HCT116 (cell line): Measurements from ENCODE around the gene PPP1R37. TPM values are rescaled to one million over a fixed set of nuclear protein-coding genes. Genes with fewer than 3 reads are reported as not detected.

Experiments used
- ATAC-seq: fragments of 200-7000 bp; cut with Tn5 transposase; 2 replicates; pipeline ENCODE4 v1.9.1; 2020; ENCODE audit warnings: mild to moderate bottlenecking, moderate library complexity
- BruUV-seq: library from RNA; stranded (reverse); fragments of 400-500 nt; replicated peaks from 2 replicates; lab custom pipeline; 2021; lab: Mats Ljungman, UMichigan
- CTCF ChIA-PET: fragments of 300-600 bp; sonication (Branson Sonifier 250); formaldehyde crosslinking; loops from one replicate; lab custom pipeline; 2021; ENCODE audit warnings: antibody characterized with exemption; lab: Charles Lee
- POLR2A ChIA-PET: fragments of 300-600, 350-600 bp; sonication (Branson Sonifier 250); formaldehyde crosslinking; loops from one replicate; lab custom pipeline; 2021; ENCODE audit warnings: antibody characterized with exemption; lab: Charles Lee
- RAD21 ChIA-PET, 2 experiments: fragments of 300-600 bp; sonication (Branson Sonifier 250); formaldehyde crosslinking; loops; one replicate each; lab custom pipeline; 2023; ENCODE audit warnings: low total read pairs in 2 of 2; ENCODE audit not compliant: uncharacterized antibody in 2 of 2, unreplicated experiment in 2 of 2, low non-redundant PET in 1 of 2; lab: Charles Lee
- DNase-seq: peaks from one replicate; pipeline ENCODE4 v3.0.0-alpha.2; 2010; ENCODE audit warnings: low read depth, low spot score
- H2AFZ ChIP-seq: fragments of 200-600 bp; shearing (Covaris generic), sonication (generic); 2 replicates; pipeline ENCODE4 v1.6.1; 2017; ENCODE audit warnings: low read depth, mixed run types, mixed read lengths, antibody characterized with exemption, low read length; ENCODE audit not compliant: poor library complexity, severe bottlenecking
- H3K27ac ChIP-seq: 2 replicates; pipeline ENCODE4 v1.5.1; 2012; ENCODE audit warnings: low read depth, low read length
- H3K27me3 ChIP-seq: fragments of 200-600 bp; sonication (generic); 2 replicates; pipeline ENCODE4 v1.6.1; 2016; ENCODE audit warnings: mixed run types, low read length, mixed read lengths; ENCODE audit not compliant: insufficient read depth
- H3K36me3 ChIP-seq, 2 experiments: fragments of 200-500 bp in 1 of 2; fragments of 200-600 bp in 1 of 2; sonication (Bioruptor generic) in 1 of 2; sonication (generic) in 1 of 2; 2 replicates each; pipeline versions ENCODE4 v1.5.1 to v1.6.1; 2014 to 2016; ENCODE audit warnings: low read length in 2 of 2, inconsistent platforms in 1 of 2, mixed read lengths in 1 of 2, mixed run types in 1 of 2; ENCODE audit not compliant: insufficient read depth in 2 of 2, control insufficient read depth in 1 of 2
- H3K4me1 ChIP-seq, 2 experiments: fragments of 200-600 bp in 1 of 2; sonication (generic) in 1 of 2; 2 replicates each; pipeline versions ENCODE4 v1.5.1 to v1.6.1; 2012 to 2017; ENCODE audit warnings: low read length in 2 of 2, inconsistent platforms in 1 of 2, mild to moderate bottlenecking in 1 of 2, mixed read lengths in 1 of 2, mixed run types in 1 of 2, moderate library complexity in 1 of 2; ENCODE audit not compliant: insufficient read depth in 2 of 2, control insufficient read depth in 1 of 2
- H3K4me2 ChIP-seq: fragments of 200-600 bp; sonication (generic); 2 replicates; pipeline ENCODE4 v1.6.1; 2017; ENCODE audit warnings: mixed run types, low read length, mixed read lengths
- H3K4me3 ChIP-seq, 2 experiments: fragments of 200-600 bp in 1 of 2; sonication (generic) in 1 of 2; replicated peaks in 1 of 2; 2 replicates each; pipeline ENCODE4 v1.5.1; 2011 to 2016; ENCODE audit warnings: low read length in 2 of 2, control low read depth in 1 of 2, low read depth in 1 of 2, mild to moderate bottlenecking in 1 of 2, mixed read lengths in 1 of 2, mixed run types in 1 of 2
- H3K79me2 ChIP-seq: fragments of 200-600 bp; sonication (generic); 2 replicates; pipeline ENCODE4 v1.6.1; 2017; ENCODE audit warnings: mild to moderate bottlenecking, mixed run types, low read length, moderate library complexity, mixed read lengths; ENCODE audit not compliant: insufficient read depth
- H3K9ac ChIP-seq: fragments of 200-600 bp; sonication (generic); 2 replicates; pipeline ENCODE4 v1.6.1; 2016; ENCODE audit warnings: low read length, mixed read lengths
- H3K9me2 ChIP-seq: fragments of 200-600 bp; sonication (generic), shearing (Covaris generic); 2 replicates; pipeline ENCODE4 v1.6.1; 2017; ENCODE audit warnings: mixed run types, mild to moderate bottlenecking, moderate library complexity; ENCODE audit not compliant: insufficient read depth
- H3K9me3 ChIP-seq, 2 experiments: fragments of 200-500 bp in 1 of 2; fragments of 200-600 bp in 1 of 2; sonication (Bioruptor generic) in 1 of 2; sonication (generic) in 1 of 2; 2 replicates each; pipeline ENCODE4 v1.6.1; 2014 to 2017; ENCODE audit warnings: low read length in 2 of 2, mixed read lengths in 2 of 2, inconsistent platforms in 1 of 2, low read depth in 1 of 2, mild to moderate bottlenecking in 1 of 2, mixed run types in 1 of 2, moderate library complexity in 1 of 2; ENCODE audit not compliant: control insufficient read depth in 1 of 2, insufficient read depth in 1 of 2
- H4K20me1 ChIP-seq: fragments of 200-600 bp; sonication (generic), shearing (Covaris generic); 2 replicates; pipeline ENCODE4 v1.6.1; 2017; ENCODE audit warnings: mixed run types, mild to moderate bottlenecking, moderate library complexity; ENCODE audit not compliant: insufficient read depth
- ATF3 ChIP-seq: IDR thresholded peaks from 2 replicates; pipeline ENCODE4 v1.6.1; 2012
- CBX3 ChIP-seq: IDR thresholded peaks from 2 replicates; pipeline ENCODE4 v1.6.1; 2012; ENCODE audit warnings: low read depth
- CEBPB ChIP-seq: IDR thresholded peaks from 2 replicates; pipeline ENCODE4 v1.6.1; 2012; ENCODE audit warnings: low read depth
- CTCF ChIP-seq, 3 experiments: fragments of 200-600 bp in 1 of 3; sonication (generic) in 1 of 3; IDR thresholded peaks in 2 of 3; conservative IDR thresholded peaks in 1 of 3; 2 replicates each; pipeline ENCODE4 v1.5.1; 2012 to 2017; ENCODE audit warnings: low read depth in 2 of 3, low read length in 2 of 3, antibody characterized with exemption in 1 of 3, borderline replicate concordance in 1 of 3, control low read depth in 1 of 3, mild to moderate bottlenecking in 1 of 3, mixed read lengths in 1 of 3, mixed run types in 1 of 3, moderate library complexity in 1 of 3; ENCODE audit not compliant: insufficient read depth in 1 of 3
- EGR1 ChIP-seq: IDR thresholded peaks from 2 replicates; pipeline ENCODE4 v1.6.1; 2012; ENCODE audit warnings: low read depth
- ELF1 ChIP-seq: IDR thresholded peaks from 2 replicates; pipeline ENCODE4 v1.6.1; 2012; ENCODE audit warnings: low read depth, borderline replicate concordance
- EZH2 ChIP-seq: fragments of 200-600 bp; sonication (generic); IDR thresholded peaks from 2 replicates; pipeline ENCODE4 v1.6.1; 2017; ENCODE audit warnings: antibody characterized with exemption, mixed run types
- FOSL1 ChIP-seq: IDR thresholded peaks from 2 replicates; pipeline ENCODE4 v1.6.1; 2012; ENCODE audit warnings: low read depth
- SRF ChIP-seq: IDR thresholded peaks from 2 replicates; pipeline ENCODE4 v1.6.1; 2012; ENCODE audit warnings: low read depth
- YY1 ChIP-seq: IDR thresholded peaks from 2 replicates; pipeline ENCODE4 v1.6.1; 2011; ENCODE audit warnings: low read length, low read depth, moderate library complexity, mild to moderate bottlenecking; ENCODE audit not compliant: insufficient replicate concordance; ENCODE audit errors: extremely low read depth
- ZBTB33 ChIP-seq: IDR thresholded peaks from 2 replicates; pipeline ENCODE4 v1.6.1; 2011; ENCODE audit warnings: mild to moderate bottlenecking, low read length, moderate library complexity; ENCODE audit not compliant: insufficient replicate concordance; ENCODE audit errors: extremely low read depth
- ZNF274 ChIP-seq: fragments of 200-500 bp; sonication (Bioruptor generic); IDR thresholded peaks from 2 replicates; pipeline ENCODE4 v1.6.1; 2014; ENCODE audit warnings: mild to moderate bottlenecking, low read depth, low read length, inconsistent platforms
- intact Hi-C: fragments of 100-400 bp; cut with micrococcal nuclease; formaldehyde crosslinking; loops from 2 replicates; pipeline ENCODE4 v1.10.0; 2022
- total RNA-seq: library from RNA; stranded (reverse); gene quantifications from one replicate; pipeline ENCODE4 v1.2.1, GENCODE V29; 2021; ENCODE audit not compliant: unreplicated experiment

PPP1R37 gene
- total RNA-seq, 1 experiment from 2014 or later = 32.7 TPM

DNA sequence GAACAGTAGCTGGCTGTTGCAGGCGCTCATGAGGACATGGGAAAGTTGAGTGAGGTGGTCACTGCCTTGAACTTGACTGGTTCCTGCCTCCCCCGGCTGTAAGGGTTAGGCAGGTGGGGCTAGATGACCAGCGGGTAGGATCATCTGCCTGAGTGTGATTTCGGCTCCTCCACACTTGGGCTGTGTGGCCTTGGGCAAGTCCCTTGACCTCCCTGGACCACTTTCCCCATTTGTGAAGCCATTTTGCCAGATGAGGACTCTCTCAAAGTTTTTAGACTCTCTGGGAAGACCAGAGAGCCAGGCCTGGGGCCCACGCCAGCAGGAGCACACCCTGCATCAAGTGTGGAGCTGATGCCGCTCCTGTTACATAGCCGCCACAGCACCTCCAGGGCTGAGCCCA is 9.5 kb downstream of the PPP1R37 start:
- H3K4me3 ChIP-seq = no peak overlapping the region
- no peaks in the 10 kb centered on the region for H3K9me3 ChIP-seq
- H3K4me2 ChIP-seq = no peak overlapping the region
- no peak overlapping the region for H3K27ac ChIP-seq
- TF ChIP-seq ZNF274 = no peak
- TF ChIP-seq CTCF (IDR thresholded peaks at IDR 0.05 in 2 of 3, conservative IDR thresholded peaks at IDR 0.05 in 1 of 3; ENCODE audit: borderline replicate concordance in 1 of 3, insufficient read depth in 1 of 3, low read depth in 2 of 3, low read length in 2 of 3) = no peak
- TF ChIP-seq SRF = no peak
- no peak for TF ChIP-seq CEBPB
- no peak for TF ChIP-seq EGR1
- no peak for TF ChIP-seq ATF3
- RAD21 ChIA-PET = no interaction called here
- no peak overlapping the region for H3K9ac ChIP-seq
- peaks cover 90% of the 10 kb centered on the region for H3K79me2 ChIP-seq
- intact Hi-C loops = no loop called here
- H3K36me3 ChIP-seq = no peaks in the 10 kb centered on the region
- H3K4me1 ChIP-seq = peaks cover 3 to 12% of the 10 kb centered on the region in 2 experiments; a peak in 3 of 4 replicates
- H4K20me1 ChIP-seq = no peaks in the 10 kb centered on the region; the same call in 1 of the 2 replicates
- CTCF ChIA-PET = no interaction called here
- no TSS peak for BruUV-seq
- POLR2A ChIA-PET = no interaction called here
- DNase-seq (no peak), ATAC-seq (no peak)
- no peaks in the 10 kb centered on the region for H3K9me2 ChIP-seq
- H2AFZ ChIP-seq = no peak overlapping the region
- no peaks in the 10 kb centered on the region for H3K27me3 ChIP-seq

DNA sequence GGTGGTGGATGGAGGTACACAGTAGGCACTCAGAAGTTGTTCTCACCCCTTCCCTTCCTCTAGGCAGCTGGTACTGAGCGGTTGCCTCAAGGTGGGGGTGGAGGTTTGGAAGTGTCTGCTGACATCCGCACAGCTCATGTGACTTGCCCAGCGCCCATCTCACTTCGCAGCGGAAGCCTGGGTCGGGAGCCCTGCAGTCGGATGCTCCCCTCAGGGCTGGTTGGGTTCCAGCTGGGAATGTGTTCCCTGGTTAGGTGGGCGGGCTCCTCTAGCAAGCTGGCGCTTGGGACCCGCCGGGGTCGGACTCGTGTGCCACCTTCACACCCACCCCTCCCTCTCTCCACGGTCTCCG is 10.2 kb downstream of the PPP1R37 start:
- H3K9me3 ChIP-seq = no peaks in the 10 kb centered on the region
- intact Hi-C loops = no loop called here
- no peak overlapping the region for H3K4me2 ChIP-seq
- peaks cover 90% of the 10 kb centered on the region for H3K79me2 ChIP-seq
- no peaks in the 10 kb centered on the region for H3K9me2 ChIP-seq
- no peak overlapping the region for H2AFZ ChIP-seq
- no peaks in the 10 kb centered on the region for H3K36me3 ChIP-seq
- no peak overlapping the region for H3K4me3 ChIP-seq
- ChIA-PET RAD21 (no interaction called here), POLR2A (no interaction called here), CTCF (no interaction called here)
- no TSS peak for BruUV-seq
- no peak overlapping the region for H3K27ac ChIP-seq
- H3K9ac ChIP-seq = no peak overlapping the region
- no peak for ATAC-seq
- no peaks in the 10 kb centered on the region for H4K20me1 ChIP-seq
- H3K4me1 ChIP-seq = peaks cover 3 to 6% of the 10 kb centered on the region in 2 experiments; a peak in 3 of 4 replicates
- no peak for DNase-seq
- no peaks in the 10 kb centered on the region for H3K27me3 ChIP-seq
- no peak for TF ChIP-seq ELF1
- no peak for TF ChIP-seq YY1
- TF ChIP-seq ZNF274 = no peak
- no peak for TF ChIP-seq ATF3
- no peak for TF ChIP-seq CBX3
- TF ChIP-seq CTCF (IDR thresholded peaks at IDR 0.05 in 2 of 3, conservative IDR thresholded peaks at IDR 0.05 in 1 of 3; ENCODE audit: borderline replicate concordance in 1 of 3, insufficient read depth in 1 of 3, low read depth in 2 of 3, low read length in 2 of 3) = no peak
- TF ChIP-seq ZBTB33 = no peak
- no peak for TF ChIP-seq SRF
- no peak for TF ChIP-seq EZH2
- no peak for TF ChIP-seq FOSL1
